HG02981 (cell line): ENCODE measurements around the gene NF1.
"Not testable (repeated sequence)": the region's sequence is repeated elsewhere in the genome, so short reads cannot be mapped to it uniquely, and the experiment has no call there.

Experiments used
- ATAC-seq: cut with Tn5 transposase; IDR thresholded peaks from one replicate; pipeline ENCODE4 v1.9.1; 2021; ENCODE audit warnings: mild to moderate bottlenecking, moderate library complexity; ENCODE audit not compliant: unreplicated experiment

NF1 gene

GRCh38 chr17:31074772-31075555, 19.8 kb upstream of the NF1 start:
- ATAC-seq: no peak

GRCh38 chr17:31078290-31078689, 16.5 kb upstream of the NF1 start:
- ATAC-seq: no peak

DNA sequence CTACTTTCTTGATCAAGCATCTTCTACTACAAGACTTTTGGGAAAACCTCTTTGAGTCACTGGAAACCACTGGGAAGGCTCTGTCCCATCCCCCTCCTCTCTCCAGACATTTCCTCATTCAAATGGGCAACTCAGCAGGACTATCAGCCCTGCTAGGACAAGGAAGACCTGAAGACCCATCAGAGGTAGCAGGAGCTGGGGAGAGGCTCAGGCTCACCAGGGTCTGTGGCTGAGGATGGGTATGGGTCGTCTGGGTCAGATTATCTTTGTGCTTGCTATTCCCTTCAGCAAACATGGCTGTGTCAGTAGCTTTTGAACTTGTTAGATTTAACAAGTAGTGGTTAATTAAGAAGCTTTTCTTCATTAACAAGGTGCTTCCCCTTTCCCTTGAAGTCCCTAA, 15.0 kb upstream of the NF1 start:
- no peak for ATAC-seq

- no peak for ATAC-seq
Measured at GRCh38 chr17:31085563-31085962, 9.2 kb upstream of the NF1 start.

DNA sequence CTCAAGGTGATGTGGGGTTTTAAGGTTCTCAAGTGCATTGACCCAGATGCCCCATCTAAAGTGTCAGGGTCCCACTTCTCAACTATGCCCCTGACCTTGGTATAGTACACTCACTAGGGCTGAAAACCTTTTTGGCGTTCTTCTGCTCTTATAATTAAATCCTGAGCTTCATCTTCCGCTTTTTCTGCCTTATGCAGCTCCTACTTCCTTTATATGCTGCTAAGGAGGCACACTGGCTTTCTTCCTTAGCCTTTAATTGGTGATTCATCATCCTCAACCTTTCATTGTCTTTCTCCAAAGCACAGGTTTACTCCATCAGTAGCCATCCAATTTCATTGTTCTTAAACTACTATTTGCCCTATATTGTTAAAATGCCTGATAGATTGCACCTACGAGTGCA, 5.3 kb upstream of the NF1 start:
- ATAC-seq: no peak

DNA sequence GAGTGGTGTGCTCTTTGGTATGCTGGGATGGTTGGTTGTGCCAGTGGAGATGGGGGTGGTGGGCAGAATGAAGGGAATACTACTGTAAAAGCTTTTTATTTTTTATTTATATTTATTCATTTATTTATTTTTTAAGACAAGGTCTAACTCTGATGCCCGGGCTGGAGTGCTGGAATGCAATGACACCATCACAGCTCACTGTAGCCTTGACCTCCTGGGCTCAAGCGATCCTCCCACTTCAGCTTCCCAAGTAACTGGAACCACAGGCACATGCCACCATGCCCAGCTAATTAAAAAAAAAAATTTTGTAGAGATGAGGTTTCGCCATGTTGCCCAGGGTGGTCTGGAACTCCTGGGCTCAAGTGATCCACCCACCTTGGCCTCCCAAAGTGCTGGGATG, 4.1 kb upstream of the NF1 start:
- not testable (repeated sequence) for ATAC-seq

DNA sequence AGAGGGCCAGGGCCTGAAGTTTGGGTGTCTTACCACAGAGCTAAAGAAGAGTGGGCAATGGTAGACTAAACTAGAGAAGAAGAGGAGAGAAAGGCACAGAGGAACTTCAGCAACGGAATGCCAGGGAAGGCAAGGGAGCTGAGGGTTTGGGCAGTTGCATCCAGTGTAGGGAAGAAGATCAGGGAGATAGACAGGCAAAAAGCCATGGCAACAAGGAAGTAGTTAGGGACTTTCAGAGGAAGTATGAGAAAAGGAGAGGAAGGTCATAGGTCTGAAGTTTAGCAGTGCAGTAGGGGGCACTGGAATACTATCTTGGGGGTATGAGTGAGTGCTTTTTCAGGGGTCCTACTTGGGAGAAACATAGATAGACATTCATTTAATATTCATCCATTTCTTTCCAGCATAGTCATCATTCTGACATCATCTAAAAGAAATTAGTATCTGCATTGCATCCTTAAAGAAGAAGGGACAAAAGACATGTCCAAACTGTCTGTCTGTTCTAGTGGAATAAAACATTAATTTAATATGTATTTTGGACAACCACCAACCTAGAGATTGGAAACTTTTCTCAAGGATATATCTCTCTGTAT, 2.2 kb upstream of the NF1 start:
- ATAC-seq: no peak

GRCh38 chr17:31093866-31094599, 744 bp upstream of the NF1 start:
- ATAC-seq: no peak

DNA sequence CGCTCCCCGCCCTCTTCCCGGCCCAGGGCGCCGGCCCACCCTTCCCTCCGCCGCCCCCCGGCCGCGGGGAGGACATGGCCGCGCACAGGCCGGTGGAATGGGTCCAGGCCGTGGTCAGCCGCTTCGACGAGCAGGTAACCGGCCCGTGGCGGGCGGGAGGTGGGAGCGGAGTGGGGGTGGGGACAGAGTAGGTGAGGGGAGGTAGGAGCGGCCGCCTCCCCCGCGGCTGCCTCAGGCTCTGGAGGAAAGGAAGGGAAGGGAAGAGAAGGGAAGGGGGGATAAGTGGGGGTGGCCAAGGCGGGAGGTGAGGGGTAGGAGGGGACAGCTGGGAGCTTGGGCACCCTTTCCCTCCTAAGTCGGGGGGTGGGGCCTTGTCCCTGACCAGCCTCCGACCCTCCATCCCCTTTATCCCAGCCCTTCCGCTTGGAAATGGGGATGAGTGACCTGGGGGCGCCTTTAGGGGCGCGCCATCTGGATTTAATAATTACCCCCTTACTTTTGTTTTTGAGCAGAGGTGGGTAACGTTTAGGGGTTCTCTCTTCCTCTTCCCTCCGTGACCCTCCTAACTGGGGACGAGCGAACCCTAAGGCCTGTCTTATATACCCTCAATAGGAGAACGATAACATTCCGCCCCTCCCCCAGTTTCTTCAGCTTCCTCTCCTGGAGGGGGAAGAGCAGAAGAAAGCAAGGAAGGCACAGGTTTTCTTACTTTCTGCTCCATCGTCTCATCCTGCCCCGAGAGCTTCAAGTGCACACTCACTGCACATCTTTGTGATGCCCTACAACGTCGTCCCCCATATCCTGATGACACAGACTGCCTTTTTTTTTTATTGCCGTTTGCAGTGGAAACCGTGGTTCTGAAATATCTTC, 694 bp downstream of the NF1 start:
- ATAC-seq: peak; percentile 8

- ATAC-seq: no peak
Measured at GRCh38 chr17:31096106-31096436, 1.3 kb downstream of the NF1 start.

DNA sequence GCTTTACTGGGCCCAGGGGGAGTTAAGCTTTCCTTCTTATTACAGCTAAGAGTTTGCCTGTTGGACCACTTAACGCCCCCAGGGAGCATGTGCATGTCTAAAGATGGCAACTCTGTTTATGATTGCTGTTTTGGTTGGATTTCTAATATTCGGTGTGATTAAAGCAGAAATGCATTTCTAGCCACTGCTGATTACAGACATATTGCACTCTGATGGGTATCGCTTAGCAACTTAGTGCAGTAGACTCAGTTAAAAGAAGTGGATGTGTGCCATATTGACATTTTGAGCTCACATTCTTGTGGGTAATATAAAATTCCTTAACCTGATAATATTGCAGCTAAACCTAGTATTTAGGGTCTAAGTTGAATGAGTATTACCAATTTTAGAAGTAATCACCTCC, 4.2 kb downstream of the NF1 start:
- ATAC-seq: no peak

DNA sequence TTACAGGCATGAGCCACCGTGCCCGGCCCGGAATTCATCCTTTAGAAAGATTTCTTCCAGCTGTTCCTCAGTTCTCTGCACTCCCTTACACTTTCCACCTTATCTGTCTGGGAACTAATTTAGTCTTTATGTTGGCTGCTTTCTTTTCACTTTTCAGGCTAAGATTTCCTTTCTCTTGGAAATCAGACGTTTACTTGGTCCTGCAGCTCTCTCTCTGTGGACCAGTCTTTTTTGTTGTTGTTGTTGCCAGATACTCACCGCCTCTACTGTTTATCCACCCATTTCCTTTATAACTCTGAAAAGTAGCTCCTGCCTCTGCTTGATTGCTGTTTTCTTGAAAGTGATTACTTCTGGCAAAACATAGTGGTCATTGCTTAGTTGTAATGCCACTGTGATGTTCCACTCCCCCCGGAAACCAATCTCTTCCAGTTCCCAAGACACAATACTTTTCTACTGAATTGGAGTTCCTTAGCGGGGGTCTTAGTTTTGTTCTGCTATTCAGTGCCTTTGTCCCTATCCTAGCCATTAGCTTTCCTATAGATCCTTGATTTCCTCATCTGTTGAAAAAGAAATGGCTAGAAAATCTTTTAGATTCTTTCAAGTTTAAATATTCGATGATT, 6.2 kb downstream of the NF1 start:
- no peak for ATAC-seq

DNA sequence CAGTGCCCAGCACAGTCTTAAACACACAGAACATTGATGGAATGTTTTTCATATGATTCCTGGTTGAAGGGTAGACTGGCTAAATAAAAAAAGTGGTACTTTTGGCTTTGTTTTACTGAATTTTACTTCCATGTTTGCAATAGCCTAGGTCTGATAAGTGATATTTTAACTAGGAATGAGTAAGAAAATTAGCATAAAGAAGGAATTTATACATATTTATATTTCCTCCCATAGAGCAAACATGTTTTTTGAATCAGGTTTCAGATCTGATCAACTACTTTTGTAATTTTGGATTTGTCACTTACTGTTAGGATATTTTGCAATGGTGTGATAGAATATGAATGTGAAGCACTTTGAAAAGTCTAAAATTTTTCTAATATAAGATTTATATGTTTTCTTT, 7.2 kb downstream of the NF1 start:
- no peak for ATAC-seq

DNA sequence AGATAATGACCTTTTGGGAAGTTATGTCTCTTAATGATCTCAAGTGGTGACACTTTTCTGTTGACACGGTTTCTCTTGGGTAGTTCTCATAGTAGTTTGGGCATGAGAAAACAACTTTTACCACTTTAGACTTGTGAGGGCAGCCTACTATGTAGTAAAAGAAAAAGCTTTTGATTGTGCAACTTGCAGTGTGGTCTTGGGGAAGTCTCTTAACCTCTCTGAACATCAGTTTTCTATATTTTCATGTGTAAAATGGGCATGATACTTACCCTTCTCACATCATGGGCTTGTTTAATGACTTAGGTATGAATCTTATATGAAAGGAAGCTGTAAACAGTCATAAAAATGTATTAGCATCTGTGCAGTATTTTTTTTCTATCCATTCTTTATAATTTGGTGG, 11.2 kb downstream of the NF1 start:
- no peak for ATAC-seq

DNA sequence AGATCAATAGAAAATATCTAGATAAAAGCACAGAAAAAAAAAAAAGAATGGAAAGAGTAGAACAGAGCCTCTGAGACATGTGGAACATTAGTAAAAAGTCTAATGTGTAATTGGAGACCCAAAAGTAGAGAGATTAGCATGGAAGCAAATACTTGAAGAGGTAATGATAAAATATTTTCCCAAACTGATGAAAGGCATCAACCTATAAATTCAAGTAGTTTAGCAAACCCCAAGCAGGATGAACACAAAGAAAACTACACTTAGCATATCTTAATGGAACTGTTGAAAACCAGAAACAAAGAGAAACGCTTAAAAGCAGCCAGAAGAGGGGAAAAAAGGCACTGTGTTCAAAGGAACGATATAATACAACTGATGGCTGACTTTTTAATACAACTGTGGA, 16.4 kb downstream of the NF1 start:
- ATAC-seq: no peak

DNA sequence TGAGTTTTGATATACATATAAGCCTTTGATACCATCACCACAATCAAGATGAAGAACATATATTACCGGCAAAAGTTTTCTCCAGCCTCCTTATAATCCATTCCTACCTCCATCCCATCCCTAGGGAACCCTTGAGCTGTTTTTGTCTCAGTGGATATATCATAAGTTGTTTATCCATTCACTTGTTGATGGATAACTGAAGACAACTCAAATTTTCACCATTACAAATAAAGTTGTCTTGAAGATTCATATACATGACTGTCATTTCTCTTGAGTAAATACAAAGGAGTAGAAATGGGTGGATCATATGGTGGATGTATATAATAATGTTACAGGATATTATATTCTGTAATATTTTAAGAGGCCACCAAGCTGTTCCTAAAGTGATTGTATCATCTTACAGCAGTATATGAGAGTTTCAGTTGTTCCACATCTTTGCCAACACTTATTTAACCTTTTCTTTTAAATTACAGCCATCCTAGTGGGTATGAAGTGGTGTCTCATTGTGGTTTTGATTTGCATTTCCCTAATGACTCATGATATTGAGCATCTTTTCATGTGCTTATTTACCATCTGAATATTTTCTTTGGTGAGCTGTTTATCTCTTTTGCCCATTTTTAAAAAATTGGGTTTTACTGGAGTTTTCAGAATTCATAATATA, 17.4 kb downstream of the NF1 start:
- ATAC-seq: no peak

GRCh38 chr17:31113368-31113767, 18.6 kb downstream of the NF1 start:
- not testable (repeated sequence) for ATAC-seq

DNA sequence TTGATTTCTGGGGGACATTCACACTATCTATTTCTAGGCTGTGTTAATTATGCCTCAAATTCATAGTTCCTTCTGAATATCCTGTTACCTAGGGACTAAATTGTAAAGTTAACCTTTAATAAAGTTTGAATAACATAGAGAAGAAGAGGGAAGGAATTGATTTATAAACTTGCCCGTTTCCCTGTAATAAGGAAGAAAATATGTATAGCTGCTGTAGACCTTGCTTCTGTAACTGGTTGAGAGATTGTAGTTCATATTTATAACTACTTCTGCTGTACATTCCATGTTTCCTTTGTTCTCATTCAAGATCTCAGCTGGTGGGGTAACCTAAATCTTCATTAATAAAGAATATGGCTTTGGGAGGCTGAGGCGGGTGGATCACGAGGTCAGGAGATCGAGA, 19.2 kb downstream of the NF1 start:
- no peak for ATAC-seq

- ATAC-seq: no peak
Measured at GRCh38 chr17:31114956-31115555, 20.3 kb downstream of the NF1 start.

DNA sequence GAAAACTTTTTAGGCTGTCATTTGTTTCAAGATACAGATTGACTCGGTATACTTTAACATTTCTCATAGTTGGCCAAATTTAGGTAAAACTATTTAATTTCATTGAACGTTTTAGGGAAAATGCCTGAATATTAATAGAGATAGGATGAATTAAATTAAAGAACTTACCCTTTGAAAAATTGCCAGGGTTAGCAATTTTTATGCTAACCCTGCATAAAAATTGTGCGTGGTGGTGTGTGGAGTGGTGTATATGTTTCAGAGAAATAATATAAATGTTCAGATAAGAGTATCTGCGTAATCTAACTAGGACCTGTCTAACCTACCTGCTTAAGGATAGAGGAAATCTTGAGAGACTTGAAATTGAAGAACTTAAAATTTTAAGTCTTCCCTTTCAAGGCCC, 21.4 kb downstream of the NF1 start:
- ATAC-seq: no peak
